Urinary bladder (tissue), 4 donors: ENCODE results near the gene TUBB2A. TPM values are rescaled to one million over a fixed set of nuclear protein-coding genes. Genes with fewer than 3 reads are reported as not detected.
"Not testable (repeated sequence)": the region's sequence is repeated elsewhere in the genome, so short reads cannot be mapped to it uniquely, and the experiment has no call there.

Experiments used
- DNase-seq: peaks from one replicate; pipeline ENCODE4 v3.0.0-alpha.2; 2015; ENCODE audit errors: extremely low spot score
- H3K27ac ChIP-seq: one replicate; pipeline ENCODE4 v1.5.1; 2013; ENCODE audit warnings: low read depth, mild to moderate bottlenecking, moderate library complexity
- H3K36me3 ChIP-seq: one replicate; pipeline ENCODE4 v1.6.1; 2013; ENCODE audit warnings: mild to moderate bottlenecking, moderate library complexity; ENCODE audit not compliant: insufficient read depth
- H3K4me1 ChIP-seq: one replicate; pipeline ENCODE4 v1.6.1; 2013; ENCODE audit warnings: mild to moderate bottlenecking, moderate library complexity; ENCODE audit not compliant: insufficient read depth
- H3K4me3 ChIP-seq: one replicate; pipeline ENCODE4 v1.5.1; 2013; ENCODE audit warnings: low read depth, low read length
- WGBS: extraction: QIAGEN DNeasy Blood & Tissue Kit; methylation state at CpG from one replicate; pipeline ENCODE4 v1.1.7; 2013; 5-methylcytosine and 5-hydroxymethylcytosine counted together
- polyA plus RNA-seq: library from polyadenylated mRNA; stranded (reverse); fragments of 200-250 nt; gene quantifications from one replicate; pipeline ENCODE4 v1.2.3, GENCODE V29; 2013
- total RNA-seq: library from RNA; depleted of rRNA; stranded (reverse); fragments of >200 nt; gene quantifications from one replicate; pipeline ENCODE4 v1.2.3, GENCODE V29; 2014
- donor health status: healthy with polysubstance abuse.
- donor health status: healthy.

The TUBB2A gene
- total and polyA plus RNA-seq, 2 donors = 52.8 to 96.2 TPM

DNA sequence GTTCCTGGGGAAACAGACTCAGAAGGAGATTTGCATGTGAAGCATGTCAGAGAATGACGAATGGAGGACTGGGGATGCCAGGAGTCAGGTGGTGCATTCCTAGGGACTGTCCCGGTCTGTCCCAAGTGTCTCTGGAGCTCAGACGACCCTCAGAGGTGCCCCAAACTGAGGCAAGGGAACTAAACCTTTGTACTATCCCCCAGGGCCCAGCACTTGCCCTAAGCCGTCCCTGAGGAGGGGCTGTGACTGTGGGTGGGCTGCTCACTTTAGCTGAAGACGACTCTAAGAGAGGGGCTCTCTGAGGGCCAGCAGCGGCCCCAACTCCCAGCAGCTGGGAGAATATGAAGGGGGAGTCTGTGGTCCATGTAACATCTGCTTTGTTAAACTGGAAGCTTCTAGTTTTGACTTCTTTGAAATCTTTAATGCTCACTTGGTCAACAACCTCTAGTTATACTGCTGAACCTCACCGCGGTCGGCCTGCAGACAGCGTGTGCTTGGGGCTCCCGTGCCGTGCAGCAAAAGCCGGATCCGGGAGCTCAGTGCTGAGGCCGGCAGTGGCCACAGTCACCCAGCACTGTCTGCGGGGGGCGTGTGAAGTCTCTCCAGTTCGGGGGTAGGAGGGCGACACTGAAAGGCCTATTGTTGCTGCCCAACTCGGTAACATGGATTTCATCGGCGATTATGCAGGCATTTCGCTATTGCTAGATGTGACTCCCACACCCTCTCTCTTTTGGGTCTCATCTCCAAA lies 35.9 kb upstream of the TUBB2A start:
- no peak overlapping the region for H3K4me3 ChIP-seq
- no peak for DNase-seq
- no peaks in the 10 kb centered on the region for H3K4me1 ChIP-seq
- H3K36me3 ChIP-seq = no peaks in the 10 kb centered on the region
- H3K27ac ChIP-seq = no peak overlapping the region
- 82% methylated on average over 23 of the region's 23 CpGs for WGBS

DNA sequence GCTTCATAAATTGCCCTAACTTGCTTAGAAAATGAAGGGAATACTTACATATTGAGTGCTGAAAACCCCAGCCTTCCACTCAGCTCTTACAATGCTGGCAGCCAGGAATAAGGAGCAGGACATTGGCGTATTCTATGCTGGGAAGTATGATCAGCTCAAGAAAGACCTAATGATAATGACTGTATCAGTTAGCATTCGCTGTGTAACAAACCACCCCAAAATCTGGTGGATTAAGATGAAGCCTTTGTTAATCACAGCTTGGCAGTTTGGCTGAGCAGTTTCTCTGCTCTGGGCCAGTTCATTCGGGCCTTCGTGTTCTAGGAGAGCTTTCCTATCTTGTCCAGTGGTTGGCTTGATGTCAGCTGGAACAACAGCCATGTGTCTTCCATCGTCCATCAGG lies 33.4 kb upstream of the TUBB2A start:
- H3K4me3 ChIP-seq = no peak overlapping the region
- DNase-seq = no peak
- 81% methylated on average over 5 of the region's 5 CpGs for WGBS
- no peak overlapping the region for H3K27ac ChIP-seq
- no peaks in the 10 kb centered on the region for H3K4me1 ChIP-seq
- H3K36me3 ChIP-seq = no peaks in the 10 kb centered on the region

DNA sequence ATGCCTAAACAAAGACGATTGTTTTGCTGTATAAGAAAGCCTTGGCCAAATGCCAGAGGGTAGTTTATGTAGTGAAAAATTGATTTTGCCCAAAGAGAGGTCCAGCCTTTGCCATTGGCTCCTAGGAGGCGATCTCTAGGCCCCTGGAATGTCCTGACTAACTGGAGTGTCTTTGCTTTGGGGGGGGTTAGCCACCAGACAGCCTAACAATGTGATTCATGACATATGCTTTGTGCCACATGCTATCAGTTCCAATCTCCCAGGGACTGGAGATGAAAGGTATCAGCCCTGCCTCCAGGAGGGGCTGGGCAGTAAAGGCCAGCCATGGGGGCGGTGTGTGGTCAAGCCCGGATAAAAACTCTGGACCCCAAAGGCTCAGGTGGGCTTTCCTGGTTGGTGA lies 32.7 kb upstream of the TUBB2A start:
- Histone ChIP-seq H3K27ac (no peak overlapping the region), H3K4me3 (no peak overlapping the region), H3K4me1 (no peaks in the 10 kb centered on the region), H3K36me3 (no peaks in the 10 kb centered on the region)
- DNase-seq = no peak
- WGBS = 73% methylated on average over 4 of the region's 4 CpGs

DNA sequence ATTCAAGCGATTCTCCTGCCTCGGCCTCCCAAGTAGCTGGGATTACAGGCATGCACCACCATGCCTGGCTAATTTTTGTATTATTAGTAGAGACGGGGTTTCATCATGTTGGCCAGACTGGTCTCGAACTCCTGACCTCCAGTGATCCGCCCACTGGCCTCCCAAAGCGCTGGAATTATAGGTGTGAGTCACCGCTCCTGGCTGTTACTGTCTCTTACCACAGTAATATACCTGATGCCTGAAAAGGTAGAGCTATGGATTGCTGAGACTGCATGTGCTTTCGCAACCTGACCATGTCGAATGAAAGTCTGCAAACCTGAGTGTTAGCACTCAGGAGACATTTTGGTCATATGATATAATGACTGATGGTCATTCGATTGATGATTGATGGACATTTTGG lies 31.8 kb upstream of the TUBB2A start:
- not testable (repeated sequence) for H3K4me1 ChIP-seq, H3K27ac ChIP-seq, H3K36me3 ChIP-seq, H3K4me3 ChIP-seq, DNase-seq
- WGBS = 92% methylated on average over 10 of the region's 10 CpGs

DNA sequence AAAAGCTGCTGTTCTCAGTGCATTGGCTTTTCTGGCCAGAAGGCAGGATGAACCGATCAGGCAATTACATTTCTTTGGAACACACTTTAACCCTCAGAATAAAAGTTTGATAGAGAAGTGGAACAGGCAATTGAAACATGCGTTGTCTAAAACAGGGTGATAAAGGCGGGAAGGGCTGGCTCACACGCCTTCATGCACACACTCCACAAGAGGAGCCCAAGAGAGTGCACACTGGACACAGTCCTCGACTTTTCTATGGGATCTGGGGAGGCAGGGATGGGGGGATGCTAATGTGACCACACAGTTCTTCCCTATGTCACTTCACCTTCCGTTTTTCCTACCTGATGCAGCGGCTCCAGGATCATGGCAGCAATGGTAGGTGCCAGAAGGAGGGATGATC lies 30.9 kb upstream of the TUBB2A start:
- Histone ChIP-seq H3K27ac (no peak overlapping the region), H3K36me3 (no peaks in the 10 kb centered on the region), H3K4me1 (no peaks in the 10 kb centered on the region), H3K4me3 (no peak overlapping the region)
- no peak for DNase-seq
- 82% methylated on average over 7 of the region's 7 CpGs for WGBS

DNA sequence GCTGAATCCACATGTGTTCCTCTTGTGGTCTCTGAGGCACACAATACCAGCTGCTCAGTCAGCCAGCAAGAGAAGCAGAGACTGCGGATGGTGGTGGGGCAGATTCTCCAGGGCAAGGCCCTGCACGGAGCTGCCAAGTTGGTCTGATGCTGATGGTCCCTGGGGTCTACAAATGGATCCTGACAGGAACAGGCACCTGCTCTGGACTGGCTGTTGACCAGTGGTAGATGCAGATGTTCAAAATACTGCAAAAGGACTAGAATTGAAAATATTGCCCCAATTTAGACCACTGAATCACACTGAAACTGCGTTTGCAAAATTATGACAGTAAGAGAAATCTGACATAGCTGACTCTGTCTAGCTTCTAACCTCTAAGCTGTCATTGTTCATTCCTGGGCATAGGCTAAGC lies 29.6 kb upstream of the TUBB2A start:
- no peak for DNase-seq
- Histone ChIP-seq H3K4me1 (no peaks in the 10 kb centered on the region), H3K27ac (no peak overlapping the region), H3K4me3 (no peak overlapping the region), H3K36me3 (no peaks in the 10 kb centered on the region)
- WGBS = 98% methylated on average over 3 of the region's 3 CpGs

DNA sequence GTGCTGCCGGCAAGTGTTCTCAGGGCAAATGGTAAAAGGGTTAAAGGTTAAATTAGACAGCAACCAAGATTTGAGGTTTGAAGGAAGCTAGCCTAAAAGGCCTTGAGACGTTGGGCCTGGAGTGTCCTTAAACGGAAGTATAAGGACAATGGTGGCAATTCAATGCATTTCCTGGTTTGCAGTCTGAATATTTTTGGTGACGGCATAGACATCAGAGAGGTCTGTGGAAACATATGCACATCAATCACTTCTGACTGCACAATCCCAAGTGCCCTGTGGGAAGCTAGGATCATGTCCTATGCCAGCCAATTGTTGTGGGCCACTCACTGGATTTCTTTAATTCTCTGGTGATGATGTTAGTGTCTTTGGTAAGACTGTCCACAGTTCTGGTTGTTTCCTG lies 25.7 kb upstream of the TUBB2A start:
- H3K4me1 ChIP-seq = no peaks in the 10 kb centered on the region
- WGBS = 77% methylated on average over 4 of the region's 4 CpGs
- no peak overlapping the region for H3K27ac ChIP-seq
- no peak overlapping the region for H3K4me3 ChIP-seq
- H3K36me3 ChIP-seq = no peaks in the 10 kb centered on the region
- DNase-seq = no peak

DNA sequence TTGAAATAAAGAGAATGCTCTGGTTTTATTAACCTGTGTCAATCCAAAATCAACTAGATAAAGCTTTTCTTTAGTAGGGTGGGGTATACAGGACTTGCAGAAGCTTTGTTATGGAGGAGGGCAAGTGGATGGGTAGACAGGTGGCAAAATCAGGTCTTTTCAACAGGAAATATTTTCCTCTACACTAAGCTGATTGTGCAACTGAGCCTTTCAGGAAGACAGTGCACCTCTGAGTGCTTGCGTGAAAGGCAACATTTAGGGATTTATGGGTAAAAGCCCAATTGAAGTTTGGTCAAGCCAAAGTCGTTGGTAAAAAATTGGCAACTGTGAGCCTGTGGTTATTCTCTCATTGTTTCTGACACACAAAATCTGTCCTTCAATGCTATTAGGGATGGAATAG lies 23.8 kb upstream of the TUBB2A start:
- Histone ChIP-seq H3K36me3 (no peaks in the 10 kb centered on the region), H3K4me3 (no peak overlapping the region), H3K27ac (no peak overlapping the region), H3K4me1 (no peaks in the 10 kb centered on the region)
- 85% methylated on average over 2 of the region's 2 CpGs for WGBS
- no peak for DNase-seq

DNA sequence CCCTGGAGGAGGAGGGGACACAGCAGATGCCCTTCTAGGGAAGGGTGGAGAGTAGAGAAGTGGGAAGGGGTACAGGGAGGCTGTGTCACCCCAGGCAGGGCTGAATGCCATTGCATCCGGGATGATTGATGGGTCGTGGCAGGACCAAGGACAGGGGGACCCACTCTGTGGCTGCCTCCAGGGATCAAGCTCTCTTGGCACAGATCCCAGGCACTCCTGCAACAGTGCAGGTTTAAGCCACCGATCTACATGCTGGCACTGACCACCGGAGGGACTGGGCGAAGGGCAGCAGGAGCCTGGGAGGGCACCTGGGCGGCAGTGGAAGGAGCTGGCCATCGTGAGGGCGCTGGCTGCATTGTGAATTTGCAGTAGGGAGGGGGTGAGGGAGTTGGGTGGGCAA lies 22.6 kb upstream of the TUBB2A start:
- not testable (repeated sequence) for H3K27ac ChIP-seq, H3K4me1 ChIP-seq, DNase-seq, H3K4me3 ChIP-seq, H3K36me3 ChIP-seq
- whole genome bisulfite sequencing = 61% methylated on average over 5 of the region's 8 CpGs

DNA sequence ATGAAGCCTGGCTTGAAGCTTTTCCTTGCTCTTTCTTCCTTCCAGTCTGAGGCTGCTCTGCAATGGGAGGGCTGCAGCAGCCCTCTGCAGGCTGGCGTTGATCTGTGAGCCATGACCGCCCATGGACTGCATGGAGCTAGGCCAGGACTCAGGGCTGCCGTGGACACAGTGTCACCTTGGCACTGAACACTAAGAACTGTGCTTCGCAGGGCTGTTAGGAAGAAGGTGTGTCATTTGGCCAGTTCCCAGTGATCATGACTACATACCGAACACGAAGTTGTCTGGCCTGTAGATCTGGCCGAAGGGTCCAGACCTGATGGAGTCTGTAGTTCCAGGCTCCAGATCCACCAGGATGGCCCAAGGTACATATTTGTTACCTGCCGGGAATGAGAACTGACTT lies 21.3 kb upstream of the TUBB2A start:
- WGBS = 84% methylated on average over 8 of the region's 8 CpGs
- H3K27ac ChIP-seq, H3K4me3 ChIP-seq, H3K36me3 ChIP-seq, DNase-seq, H3K4me1 ChIP-seq: not testable (repeated sequence)

DNA sequence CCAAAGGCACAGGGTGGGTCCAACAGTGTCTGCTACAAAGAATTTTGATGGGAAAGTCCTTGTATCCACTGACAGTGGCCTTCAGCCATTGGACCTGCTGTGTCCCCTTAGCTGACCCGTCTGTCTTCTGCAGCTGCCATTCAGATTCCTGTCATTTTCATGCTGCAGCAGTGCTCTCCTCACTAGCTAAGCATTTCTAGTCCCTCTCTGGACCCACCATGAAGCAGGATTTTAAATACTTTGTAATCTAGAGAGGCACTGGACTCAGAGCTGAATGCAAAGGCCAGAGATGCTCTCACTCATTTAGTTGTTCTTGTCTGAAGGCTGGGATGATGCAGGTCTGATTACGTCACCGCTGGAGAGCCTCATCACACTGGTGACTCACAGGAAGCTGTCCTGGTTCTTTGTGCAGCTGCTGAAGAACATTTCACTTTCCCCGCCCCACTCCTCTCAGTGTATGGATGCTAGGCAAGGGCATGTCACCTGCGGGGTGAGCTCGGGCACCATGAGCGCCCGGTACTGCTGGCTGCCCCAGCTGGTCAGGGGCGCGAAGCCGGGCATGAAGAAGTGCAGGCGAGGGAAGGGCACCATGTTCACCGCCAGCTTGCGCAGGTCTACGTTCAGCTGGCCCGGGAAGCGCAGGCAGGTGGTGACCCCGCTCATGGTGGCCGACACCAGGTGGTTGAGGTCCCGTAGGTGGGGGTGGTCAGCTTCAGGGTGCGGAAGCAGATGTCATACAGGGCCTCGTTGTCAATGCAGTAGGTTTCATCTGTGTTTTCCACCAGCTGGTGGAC lies 19.4 kb upstream of the TUBB2A start:
- no peak for DNase-seq
- H3K4me3 ChIP-seq = no peak overlapping the region
- WGBS = 88% methylated on average over 22 of the region's 22 CpGs
- no peaks in the 10 kb centered on the region for H3K36me3 ChIP-seq
- H3K4me1 ChIP-seq = no peaks in the 10 kb centered on the region
- no peak overlapping the region for H3K27ac ChIP-seq

DNA sequence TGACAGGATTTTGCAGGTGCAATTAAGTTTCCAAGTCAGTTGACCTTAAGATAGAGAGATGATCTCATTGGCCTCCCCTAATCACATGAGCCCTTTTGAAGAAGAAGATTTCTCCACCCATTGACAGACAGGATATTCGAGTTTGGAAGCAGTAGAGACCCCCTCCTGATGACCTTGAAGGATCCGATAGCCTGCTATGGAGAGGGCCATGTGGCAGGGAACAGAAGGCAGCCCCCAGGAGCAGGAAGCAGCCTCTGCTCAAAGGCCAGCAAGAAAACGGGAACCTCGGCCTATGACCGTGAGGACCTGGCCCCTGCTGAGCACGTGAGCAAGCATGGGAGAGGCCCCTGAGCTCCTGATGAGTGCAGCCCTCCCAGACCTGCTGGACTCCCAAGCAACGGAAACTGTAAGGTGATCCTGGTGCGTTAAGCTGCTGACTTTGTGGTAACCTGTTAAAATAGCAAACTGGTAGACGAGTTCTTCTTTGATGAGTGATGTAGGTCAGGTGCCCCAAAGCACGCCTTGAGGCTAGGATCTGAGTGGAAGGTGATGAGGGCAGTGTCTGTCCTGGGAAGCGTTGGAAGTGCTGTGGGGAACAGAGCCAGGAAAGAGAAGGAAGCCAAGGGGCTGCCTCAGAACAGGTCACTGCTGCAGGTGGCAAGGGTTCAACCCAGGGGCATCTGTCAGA lies 18.5 kb upstream of the TUBB2A start:
- DNase-seq = no peak
- WGBS = 73% methylated on average over 11 of the region's 11 CpGs
- no peak overlapping the region for H3K4me3 ChIP-seq
- no peak overlapping the region for H3K27ac ChIP-seq
- H3K36me3 ChIP-seq = no peaks in the 10 kb centered on the region
- no peaks in the 10 kb centered on the region for H3K4me1 ChIP-seq

DNA sequence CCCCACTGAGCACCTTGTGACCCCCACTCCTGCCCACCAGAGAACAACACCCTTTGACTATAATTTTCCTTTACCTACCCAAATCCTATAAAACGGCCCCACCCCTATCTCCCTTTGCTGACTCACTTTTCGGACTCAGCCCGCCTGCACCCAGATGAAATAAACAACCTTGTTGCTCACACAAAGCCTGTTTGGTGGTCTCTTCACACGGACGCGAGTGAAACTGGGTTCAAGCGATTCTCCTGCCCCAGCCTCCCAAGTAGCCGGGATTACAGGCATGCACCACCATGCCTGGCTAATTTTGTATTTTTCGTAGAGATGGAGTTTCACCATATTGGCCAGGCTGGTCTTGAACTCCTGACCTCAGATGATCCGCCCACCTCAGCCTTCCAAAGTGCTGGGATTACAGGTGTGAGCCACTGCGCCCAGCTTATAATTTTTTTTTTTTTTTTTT lies 16.3 kb upstream of the TUBB2A start:
- DNase-seq, H3K4me3 ChIP-seq, H3K4me1 ChIP-seq, H3K36me3 ChIP-seq, H3K27ac ChIP-seq: not testable (repeated sequence)
- 90% methylated on average over 11 of the region's 11 CpGs for WGBS

DNA sequence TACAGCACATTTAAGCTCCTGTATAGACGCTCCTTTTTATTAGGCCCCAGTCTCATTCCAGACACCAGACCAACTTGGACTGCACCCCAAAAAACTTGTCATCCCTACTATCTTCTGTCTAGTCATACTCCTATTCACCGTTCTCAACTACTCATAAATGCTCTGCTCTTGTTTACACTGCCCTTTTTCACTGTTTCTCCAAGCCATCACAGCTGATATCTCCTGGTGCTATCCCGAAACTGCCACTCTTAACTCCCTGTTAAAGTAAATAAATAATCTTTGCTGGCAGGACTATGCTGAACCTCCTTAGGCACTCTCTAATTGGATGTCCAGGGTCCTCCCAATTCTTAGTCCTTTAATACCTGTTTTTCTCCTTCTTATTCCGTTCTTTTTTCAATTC lies 15.4 kb upstream of the TUBB2A start:
- DNase-seq, H3K4me3 ChIP-seq, H3K4me1 ChIP-seq, H3K36me3 ChIP-seq, H3K27ac ChIP-seq: not testable (repeated sequence)
- 66% methylated on average over 4 of the region's 4 CpGs for WGBS
